ENCODE results near the gene POLE3. TPM values are rescaled to one million over a fixed set of nuclear protein-coding genes. Genes with fewer than 3 reads are reported as not detected.

POLE3 gene
- total RNA-seq, 4 donors from 2014 or later: 20.9 to 39.1 (median 27.1) TPM

DNA sequence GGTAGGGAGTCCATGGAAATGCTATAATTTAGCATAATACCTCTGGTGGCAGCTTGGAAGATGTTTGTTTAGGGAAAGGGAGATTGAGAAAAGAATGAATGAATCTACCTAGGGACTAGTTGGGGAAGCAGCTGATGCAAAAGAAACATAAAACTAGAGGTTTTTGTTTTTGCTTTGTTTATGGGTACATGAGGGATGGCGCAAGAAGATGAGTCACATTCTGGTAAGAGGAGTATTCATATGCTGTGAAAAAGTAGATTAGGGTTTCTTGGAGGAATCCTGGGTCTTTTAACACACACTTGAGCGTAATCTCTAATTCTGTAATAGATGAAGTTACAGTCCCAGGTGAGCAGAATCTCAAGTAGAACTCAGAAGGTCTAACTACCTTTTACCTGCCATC lies 17.2 kb upstream of the POLE3 start:
- H3K4me3 ChIP-seq (ENCODE audit: low read depth, poor library complexity, severe bottlenecking): no peak overlapping the region
- DNase-seq (ENCODE audit: low spot score in 2 of 2): no peak
- no peak for TF ChIP-seq POLR2A (IDR thresholded peaks at IDR 0.05)
- TF ChIP-seq CTCF (IDR thresholded peaks at IDR 0.05): no peak
- intact Hi-C loops (cut with DNase I; ENCODE audit: low total_unique reads): no loop called here
- 94 to 95% methylated on average over 2 of the region's 2 CpGs for WGBS, 2 donors

GRCh38 chr9:113426701-113427100 lies 16.2 kb upstream of the POLE3 start:
- 89 to 93% methylated on average over 1 of the region's 1 CpG for WGBS, 2 donors
- H3K4me3 ChIP-seq (ENCODE audit: low read depth, poor library complexity, severe bottlenecking): no peak overlapping the region
- DNase-seq (ENCODE audit: low spot score in 2 of 2): no peak
- intact Hi-C loops (cut with DNase I; ENCODE audit: low total_unique reads): no loop called here
- TF ChIP-seq POLR2A (IDR thresholded peaks at IDR 0.05): no peak
- TF ChIP-seq CTCF (IDR thresholded peaks at IDR 0.05): no peak

GRCh38 chr9:113425072-113425471 lies 14.6 kb upstream of the POLE3 start:
- DNase-seq (ENCODE audit: low spot score in 2 of 2): no peak
- TF ChIP-seq CTCF (IDR thresholded peaks at IDR 0.05) (no peak), POLR2A (IDR thresholded peaks at IDR 0.05) (no peak)
- 48 to 59% methylated on average over 2 of the region's 2 CpGs for WGBS, 2 donors
- intact Hi-C loops (cut with DNase I; ENCODE audit: low total_unique reads): no loop called here
- no peak overlapping the region for H3K4me3 ChIP-seq (ENCODE audit: low read depth, poor library complexity, severe bottlenecking)

- WGBS, 2 donors: 70 to 82% methylated on average over 3 of the region's 3 CpGs
- DNase-seq (ENCODE audit: low spot score in 2 of 2): no peak
- intact Hi-C loops (cut with DNase I; ENCODE audit: low total_unique reads): no loop called here
- no peak overlapping the region for H3K4me3 ChIP-seq (ENCODE audit: low read depth, poor library complexity, severe bottlenecking)
- TF ChIP-seq CTCF (IDR thresholded peaks at IDR 0.05) (no peak), POLR2A (IDR thresholded peaks at IDR 0.05) (no peak)
Measured at GRCh38 chr9:113421726-113422125, 11.3 kb upstream of the POLE3 start.

DNA sequence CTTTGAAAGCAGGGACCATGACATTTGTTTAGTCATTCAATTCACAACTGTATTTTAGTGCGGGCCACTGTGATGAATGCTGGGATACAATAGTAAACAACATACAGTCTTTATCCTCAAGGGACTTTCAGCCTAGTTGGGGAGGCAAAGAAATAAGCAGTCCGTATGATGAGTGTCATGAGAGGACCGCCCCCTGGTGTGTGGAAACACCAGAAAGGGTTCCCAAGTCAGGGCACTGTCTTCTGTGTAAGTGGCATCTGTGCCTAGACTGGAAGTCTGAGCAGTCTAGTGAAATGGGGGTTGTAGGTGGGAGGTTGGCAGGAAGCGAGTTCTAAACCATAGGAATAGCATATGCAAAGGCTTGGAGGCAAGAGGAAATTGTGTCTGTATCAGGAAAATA lies 6.9 kb upstream of the POLE3 start:
- intact Hi-C loops (cut with DNase I; ENCODE audit: low total_unique reads): no loop called here
- no peak for TF ChIP-seq POLR2A (IDR thresholded peaks at IDR 0.05)
- TF ChIP-seq CTCF (IDR thresholded peaks at IDR 0.05): no peak
- no peak overlapping the region for H3K4me3 ChIP-seq (ENCODE audit: low read depth, poor library complexity, severe bottlenecking)
- DNase-seq (ENCODE audit: low spot score in 2 of 2): no peak
- WGBS, 2 donors: 79 to 81% methylated on average over 4 of the region's 4 CpGs

- DNase-seq (ENCODE audit: low spot score in 2 of 2): no peak
- intact Hi-C loops (cut with DNase I; ENCODE audit: low total_unique reads): no loop called here
- WGBS, 2 donors: 44 to 46% methylated on average over 3 of the region's 3 CpGs
- no peak overlapping the region for H3K4me3 ChIP-seq (ENCODE audit: low read depth, poor library complexity, severe bottlenecking)
- no peak for TF ChIP-seq POLR2A (IDR thresholded peaks at IDR 0.05)
- no peak for TF ChIP-seq CTCF (IDR thresholded peaks at IDR 0.05)
Measured at GRCh38 chr9:113416149-113416721, 5.8 kb upstream of the POLE3 start.

Measured in lower leg skin (tissue), 4 donors.